ENCODE measurements around the gene NPHP1. TPM values are rescaled to one million over a fixed set of nuclear protein-coding genes. Genes with fewer than 3 reads are reported as not detected.

The NPHP1 gene
- total and polyA plus RNA-seq, 10 donors, result 1.2 to 4.6 (median 2.6) TPM

DNA sequence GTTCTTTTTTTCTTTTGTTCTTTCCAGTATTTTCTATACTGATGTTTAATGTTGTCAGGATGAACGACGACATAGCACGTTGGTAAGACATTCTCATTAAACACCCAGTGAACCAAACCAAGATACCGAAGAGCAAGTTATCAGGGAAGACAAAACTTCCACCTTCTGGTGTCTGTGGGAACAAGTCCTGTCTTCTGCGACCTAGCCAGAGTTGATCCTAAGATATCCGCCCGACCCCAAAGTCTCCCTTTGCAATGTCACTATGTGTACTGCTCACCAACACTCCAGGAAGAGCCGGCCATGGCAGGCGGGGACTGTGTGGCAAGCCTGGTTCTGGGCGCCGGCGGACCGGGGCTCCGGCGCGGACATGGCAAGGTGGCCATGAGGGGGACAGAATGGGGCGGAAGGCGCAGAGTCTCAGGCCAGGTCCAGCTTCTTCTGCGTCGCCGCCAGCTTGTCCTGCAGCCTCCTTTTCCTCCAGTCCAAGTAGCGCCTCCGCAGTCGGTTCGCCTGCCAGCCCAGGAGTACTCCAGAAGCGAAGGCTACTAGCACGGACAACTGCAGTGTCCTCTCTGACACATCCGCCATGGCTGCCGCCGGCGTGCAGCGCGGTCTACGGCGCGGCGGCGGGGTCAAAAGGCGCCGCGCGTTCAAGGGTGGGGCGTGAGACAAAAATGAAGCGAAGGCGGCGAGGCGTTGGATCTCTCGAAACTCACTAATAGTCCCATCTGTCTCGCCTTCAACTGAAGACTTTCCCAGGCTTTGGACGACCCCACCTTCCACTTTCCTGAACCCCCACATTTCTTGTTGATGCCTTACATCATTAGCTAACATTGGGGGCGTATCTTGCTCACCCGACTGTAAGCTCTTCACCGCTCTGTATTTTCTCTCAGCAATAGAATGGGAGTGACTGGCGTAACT lies 7.4 kb upstream of the NPHP1 start, which contains the start of gene MTLN:
Gene MTLN, minus strand, starts transcription at position 610 of the 921 bp plus-strand sequence. Its CDS starts 22 bp downstream, at position 588.
- peak; percentile 92 for DNase-seq
- intact Hi-C loops (cut with DNase I; ENCODE audit: low total_unique reads), result no loop called here
- Histone ChIP-seq H3K27me3 (replicated peaks in 1 of 7) (peaks cover 0 to 14% (median 0%) of the 10 kb centered on the region in 7 donors), H3K4me3 (peak within 1 kb of the TSS; percentile 71 to 92 (median 82)), H3K4me1 (peaks cover 7 to 28% (median 19%) of the 10 kb centered on the region in 6 donors), H3K36me3 (peaks cover 0 to 24% (median 13%) of the 10 kb centered on the region in 6 donors), H3K9me3 (peaks cover 0 to 10% (median 3%) of the 10 kb centered on the region in 8 donors), H3K27ac (peak within 1 kb of the TSS; percentile 73 to 86 (median 80))
- TF ChIP-seq POLR2A (IDR thresholded peaks at IDR 0.05), result peak in 1 of 3 donors; percentile 66
- peak in 1 of 11 experiments; percentile 4 for TF ChIP-seq CTCF (IDR thresholded peaks at IDR 0.05 in 8 of 11, conservative IDR thresholded peaks at IDR 0.05 in 3 of 11)
- peak; percentile 93 to 98 (median 96) for TF ChIP-seq POLR2AphosphoS5 (IDR thresholded peaks at IDR 0.05)
- WGBS, 5 donors, result 1 to 12% (median 4%) methylated on average over 54 of the region's 54 CpGs

DNA sequence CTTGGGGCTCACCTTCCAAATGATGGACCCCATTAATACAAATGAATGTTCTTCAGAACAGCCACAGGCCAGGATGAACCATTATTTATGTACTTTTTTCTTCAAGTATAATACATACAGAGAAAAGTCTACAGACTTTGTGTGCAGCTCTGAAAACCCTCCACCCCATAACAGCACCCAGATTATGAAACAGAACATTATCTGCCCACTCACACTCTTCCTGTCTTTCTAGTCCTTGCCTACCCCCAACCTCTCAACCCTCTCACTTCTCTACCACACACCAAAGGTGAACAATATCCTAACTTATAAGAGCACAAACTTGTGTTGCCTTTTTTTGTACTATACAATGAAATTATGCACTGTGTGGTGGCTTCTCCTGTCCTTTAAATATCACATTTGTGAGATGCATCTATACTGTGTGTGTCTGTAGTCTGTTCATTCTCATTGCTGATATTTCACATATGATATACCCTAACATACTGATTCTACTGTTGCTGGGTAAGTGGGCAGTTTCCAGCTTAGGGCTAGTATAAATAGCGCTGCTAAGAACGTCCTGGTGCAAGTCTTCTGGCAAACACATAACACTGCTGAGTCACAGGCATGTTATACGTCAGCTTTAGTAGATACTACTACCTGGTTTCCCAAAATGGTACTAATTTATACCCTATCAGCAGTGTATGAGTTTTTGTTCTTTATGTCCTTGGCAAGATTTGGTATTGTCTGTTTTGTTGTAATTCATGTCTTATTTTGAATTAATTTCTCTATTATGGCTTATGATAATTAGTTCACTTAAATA lies 1.0 kb upstream of the NPHP1 start:
- Histone ChIP-seq H3K27me3 (replicated peaks in 1 of 7) (no peaks in the 10 kb centered on the region), H3K4me1 (peaks cover 0 to 30% (median 21%) of the 10 kb centered on the region in 6 donors), H3K4me3 (peak overlapping the region in 2 of 8 donors; percentile 79 to 89), H3K9me3 (no peaks in the 10 kb centered on the region), H3K36me3 (peaks cover 0 to 23% (median 12%) of the 10 kb centered on the region in 6 donors), H3K27ac (no peak overlapping the region)
- DNase-seq, result no peak
- WGBS, 5 donors, result 56 to 63% (median 60%) methylated on average over 3 of the region's 3 CpGs
- TF ChIP-seq POLR2A (IDR thresholded peaks at IDR 0.05) (no peak), POLR2AphosphoS5 (IDR thresholded peaks at IDR 0.05) (no peak), CTCF (IDR thresholded peaks at IDR 0.05 in 8 of 11, conservative IDR thresholded peaks at IDR 0.05 in 3 of 11) (no peak)
- intact Hi-C loops (cut with DNase I; ENCODE audit: low total_unique reads), result no loop called here

GRCh38 chr2:110198016-110198415 lies 6.8 kb downstream of the NPHP1 start:
- Histone ChIP-seq H3K9me3 (no peaks in the 10 kb centered on the region), H3K4me3 (no peak overlapping the region), H3K36me3 (no peaks in the 10 kb centered on the region), H3K4me1 (no peaks in the 10 kb centered on the region), H3K27me3 (replicated peaks in 1 of 7) (no peaks in the 10 kb centered on the region), H3K27ac (no peak overlapping the region)
- intact Hi-C loops (cut with DNase I; ENCODE audit: low total_unique reads), result no loop called here
- no peak for TF ChIP-seq CTCF (IDR thresholded peaks at IDR 0.05 in 8 of 11, conservative IDR thresholded peaks at IDR 0.05 in 3 of 11)
- no peak for TF ChIP-seq POLR2AphosphoS5 (IDR thresholded peaks at IDR 0.05)
- TF ChIP-seq POLR2A (IDR thresholded peaks at IDR 0.05), result no peak
- no peak for DNase-seq
- 75 to 84% (median 82%) methylated on average over 3 of the region's 3 CpGs for WGBS, 5 donors
